Measurements from ENCODE around the gene PITPNC1. TPM values are rescaled to one million over a fixed set of nuclear protein-coding genes. Genes with fewer than 3 reads are reported as not detected.
A peak's percentile ranks its signal among the peaks of the same experiment; 100 is the strongest.

The PITPNC1 gene
- total RNA-seq, 2 experiments from 2014 or later, result 44.9 to 67.6 TPM

DNA sequence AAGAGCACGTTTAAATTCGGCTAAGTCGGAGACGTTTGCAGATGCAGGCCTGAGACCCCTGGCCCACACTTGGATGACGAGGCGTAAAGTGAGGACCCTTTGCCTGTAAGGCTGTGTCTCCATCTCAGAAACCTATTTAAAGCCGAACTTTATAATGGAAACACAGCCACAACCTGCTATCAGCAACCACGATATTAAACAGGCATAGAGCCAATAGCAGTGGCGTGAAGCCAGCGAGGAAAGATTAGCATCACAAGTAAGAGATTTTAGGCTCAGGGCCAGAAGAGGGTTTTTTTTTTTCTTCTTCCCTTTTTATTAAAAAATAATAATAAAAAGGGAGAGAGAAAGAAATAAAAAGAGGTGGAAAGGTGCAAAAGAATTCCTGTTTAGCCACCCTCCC is 229.4 kb downstream of the PITPNC1 start:
- ATAC-seq (no peak), DNase-seq (no peak)
- Mint-ChIP-seq H3K4me1 (peaks cover 4% of the 10 kb centered on the region), H3K9me3 (ENCODE audit: low read depth) (no peaks in the 10 kb centered on the region), H3K4me3 (no peak overlapping the region), H3K27ac (no peak overlapping the region), H3K27me3 (no peaks in the 10 kb centered on the region), H3K36me3 (peaks cover 5% of the 10 kb centered on the region)
- CTCF ChIA-PET, result no interaction called here

DNA sequence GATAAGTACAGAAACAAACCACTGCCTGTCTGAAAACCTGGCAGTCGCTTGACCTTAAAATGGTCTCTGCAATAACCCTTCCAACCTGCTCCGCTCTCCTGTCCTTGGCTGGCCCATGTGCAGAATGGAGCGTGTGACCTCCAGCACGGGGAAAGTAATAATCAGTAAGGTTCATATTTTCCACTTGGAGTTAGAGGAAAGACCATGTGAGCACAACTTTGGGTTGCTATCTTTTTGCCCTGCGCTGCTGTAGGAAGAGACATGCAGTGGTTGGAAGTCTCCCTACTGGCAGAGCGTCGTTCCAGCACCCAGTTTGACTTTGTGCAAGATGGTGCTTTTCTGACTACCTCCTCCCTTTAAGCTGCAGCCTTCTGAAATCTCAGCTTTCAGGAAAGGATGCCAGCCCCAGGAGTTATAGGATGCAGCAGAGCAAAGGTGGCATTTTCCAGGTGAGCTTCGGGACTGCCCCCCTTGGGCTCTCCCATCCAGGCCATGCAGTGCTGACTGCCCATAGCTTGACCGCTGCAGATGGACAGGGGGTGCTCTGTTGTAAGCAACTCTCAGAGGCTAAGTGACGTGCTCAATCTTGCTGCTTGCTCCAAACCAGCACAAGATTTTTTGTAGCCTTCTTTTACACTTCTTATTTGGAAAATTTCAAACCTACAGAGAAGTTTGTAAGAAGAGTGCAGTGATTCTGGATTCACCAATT is 230.0 kb downstream of the PITPNC1 start:
- no peak for DNase-seq
- CTCF ChIA-PET, result no interaction called here
- Mint-ChIP-seq H3K9me3 (ENCODE audit: low read depth) (no peaks in the 10 kb centered on the region), H3K4me1 (peaks cover 5% of the 10 kb centered on the region), H3K27ac (no peak overlapping the region), H3K36me3 (peaks cover 5% of the 10 kb centered on the region), H3K27me3 (no peaks in the 10 kb centered on the region), H3K4me3 (no peak overlapping the region)
- no peak for ATAC-seq

DNA sequence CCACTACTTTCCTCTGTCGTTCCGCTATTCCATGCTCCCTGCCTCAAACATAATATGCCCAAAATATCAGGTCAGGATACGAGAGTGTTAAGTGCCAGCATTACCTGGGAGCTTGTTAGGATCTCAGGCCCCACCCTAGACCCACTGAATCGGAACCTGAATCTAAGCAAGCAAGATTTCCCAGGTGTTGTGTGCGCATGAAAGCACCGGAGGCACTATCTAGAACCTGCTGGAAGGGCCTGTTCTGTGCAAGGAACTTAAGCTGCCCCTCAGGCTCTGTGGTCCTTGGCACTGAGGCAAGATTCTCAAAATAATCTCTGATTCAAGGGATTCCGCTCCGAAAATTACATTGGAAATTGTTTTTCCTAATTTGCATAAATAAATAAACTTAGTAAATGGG is 233.0 kb downstream of the PITPNC1 start:
- H3K4me3 Mint-ChIP-seq, result no peak overlapping the region
- H3K27ac Mint-ChIP-seq, result no peak overlapping the region
- ATAC-seq, result no peak
- CTCF ChIA-PET, result no interaction called here
- DNase-seq, result no peak
- no peaks in the 10 kb centered on the region for H3K27me3 Mint-ChIP-seq
- peaks cover 3% of the 10 kb centered on the region for H3K4me1 Mint-ChIP-seq
- H3K36me3 Mint-ChIP-seq, result peaks cover 6% of the 10 kb centered on the region
- H3K9me3 Mint-ChIP-seq (ENCODE audit: low read depth), result no peaks in the 10 kb centered on the region

DNA sequence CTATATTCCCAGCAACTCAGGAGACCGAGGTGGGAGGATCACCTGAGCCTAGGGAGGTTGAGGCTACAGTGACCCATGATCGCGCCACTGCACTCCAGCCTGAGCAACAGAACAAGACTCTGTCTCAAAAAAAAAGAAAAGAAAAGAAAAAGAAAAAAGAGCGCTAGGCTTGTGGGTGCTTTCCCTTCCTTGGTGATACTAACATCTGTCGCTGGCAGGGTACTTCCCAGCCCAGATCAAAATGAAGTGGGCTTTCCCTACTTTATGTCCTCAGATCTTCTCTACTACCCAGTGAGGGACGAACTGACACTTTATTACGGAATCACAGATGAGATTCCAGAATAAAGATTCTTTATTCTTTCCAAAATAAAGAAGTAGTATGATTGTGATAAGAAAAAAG is 236.9 kb downstream of the PITPNC1 start:
- no peak overlapping the region for H3K27ac Mint-ChIP-seq
- H3K4me1 Mint-ChIP-seq, result peaks cover 3% of the 10 kb centered on the region
- CTCF ChIA-PET, result no interaction called here
- ATAC-seq (no peak), DNase-seq (no peak)
- peaks cover 5% of the 10 kb centered on the region for H3K36me3 Mint-ChIP-seq
- H3K27me3 Mint-ChIP-seq, result no peaks in the 10 kb centered on the region
- no peaks in the 10 kb centered on the region for H3K9me3 Mint-ChIP-seq (ENCODE audit: low read depth)
- no peak overlapping the region for H3K4me3 Mint-ChIP-seq

DNA sequence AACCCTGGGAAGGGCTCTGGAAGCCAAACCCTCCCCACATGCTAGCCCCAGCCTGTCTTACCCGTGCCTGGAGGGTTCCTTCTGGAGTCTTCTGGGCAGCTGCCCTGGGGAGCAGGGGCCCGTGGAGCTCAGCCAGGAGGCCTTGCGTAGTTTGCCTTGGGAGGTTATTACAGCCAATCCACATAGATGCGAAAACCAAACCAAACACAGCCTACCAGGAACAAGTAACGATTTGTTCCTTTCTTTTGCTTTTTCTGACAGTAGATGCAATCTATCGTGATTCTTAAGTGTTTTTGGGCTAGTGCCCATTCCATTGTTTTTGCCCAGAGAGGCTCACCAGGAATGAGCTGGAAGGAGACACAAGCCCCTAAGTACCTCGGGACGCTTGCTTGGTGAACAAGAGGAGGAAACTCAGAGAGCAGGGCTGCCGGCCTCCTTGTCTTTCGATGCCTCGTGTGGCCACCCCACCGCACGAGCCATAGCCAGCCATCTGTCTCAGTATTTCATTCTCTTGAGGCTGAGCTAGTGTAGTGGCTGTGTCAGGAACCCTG is 238.0 kb downstream of the PITPNC1 start:
- ATAC-seq, result no peak
- Mint-ChIP-seq H3K9me3 (ENCODE audit: low read depth) (no peaks in the 10 kb centered on the region), H3K4me1 (peaks cover 3% of the 10 kb centered on the region), H3K4me3 (no peak overlapping the region), H3K36me3 (peaks cover 2% of the 10 kb centered on the region), H3K27me3 (no peaks in the 10 kb centered on the region), H3K27ac (no peak overlapping the region)
- DNase-seq, result no peak
- CTCF ChIA-PET, result no interaction called here

DNA sequence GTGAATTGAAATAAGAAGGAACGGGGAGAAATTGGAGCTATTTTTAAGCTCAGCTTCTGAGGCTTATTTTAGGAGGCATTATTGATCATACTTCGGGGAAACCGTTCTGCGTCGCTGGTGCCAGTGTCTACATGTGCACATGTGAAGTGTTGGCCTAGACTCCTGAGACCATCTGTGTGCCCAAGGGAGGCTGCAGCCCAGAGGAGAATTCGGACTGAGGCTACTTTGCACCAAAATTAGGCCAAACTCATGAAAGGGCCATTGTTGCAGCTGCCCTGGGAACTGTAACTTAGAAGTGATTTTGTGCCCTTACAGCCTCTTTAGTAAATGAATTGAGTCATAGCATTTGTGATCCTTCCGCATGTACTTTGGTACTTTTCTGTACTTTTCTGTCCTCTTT is 238.7 kb downstream of the PITPNC1 start:
- H3K4me3 Mint-ChIP-seq, result no peak overlapping the region
- H3K27me3 Mint-ChIP-seq, result no peaks in the 10 kb centered on the region
- peaks cover 3% of the 10 kb centered on the region for H3K4me1 Mint-ChIP-seq
- H3K27ac Mint-ChIP-seq, result no peak overlapping the region
- ATAC-seq (no peak), DNase-seq (no peak)
- CTCF ChIA-PET, result no interaction called here
- peaks cover 1% of the 10 kb centered on the region for H3K36me3 Mint-ChIP-seq
- no peaks in the 10 kb centered on the region for H3K9me3 Mint-ChIP-seq (ENCODE audit: low read depth)

DNA sequence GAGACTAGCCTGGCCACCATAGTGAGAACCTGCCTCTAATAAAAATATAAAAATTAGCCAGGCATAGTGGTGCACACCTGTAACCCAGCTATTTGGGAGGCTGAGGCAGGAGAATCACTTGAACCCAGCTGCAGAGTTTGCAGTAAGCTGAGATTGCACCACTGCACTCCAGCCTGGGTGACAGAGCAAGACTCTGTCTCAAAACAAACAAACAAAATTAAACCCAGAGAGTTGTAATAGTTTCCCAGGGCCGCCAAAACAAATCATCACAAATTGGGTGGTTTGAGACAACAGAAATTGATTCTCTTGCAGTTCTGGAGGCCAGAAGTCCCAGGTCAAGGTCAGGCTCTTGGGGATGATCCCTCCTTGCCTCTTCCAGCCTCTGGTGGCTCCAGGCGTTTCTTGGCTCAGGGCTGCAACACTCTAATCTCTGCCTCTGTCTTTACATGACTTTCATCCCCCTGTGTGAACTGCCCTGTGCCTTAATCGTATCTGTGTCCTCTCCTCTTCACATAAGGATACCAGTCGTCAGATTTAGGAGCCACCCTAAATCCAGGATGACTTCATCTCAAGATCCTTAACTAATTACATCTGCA is 240.3 kb downstream of the PITPNC1 start:
- H3K27ac Mint-ChIP-seq, result no peak overlapping the region
- no peaks in the 10 kb centered on the region for H3K27me3 Mint-ChIP-seq
- no peaks in the 10 kb centered on the region for H3K9me3 Mint-ChIP-seq (ENCODE audit: low read depth)
- peaks cover 1% of the 10 kb centered on the region for H3K36me3 Mint-ChIP-seq
- no peak for DNase-seq
- CTCF ChIA-PET, result no interaction called here
- H3K4me1 Mint-ChIP-seq, result no peaks in the 10 kb centered on the region
- ATAC-seq, result no peak
- no peak overlapping the region for H3K4me3 Mint-ChIP-seq

DNA sequence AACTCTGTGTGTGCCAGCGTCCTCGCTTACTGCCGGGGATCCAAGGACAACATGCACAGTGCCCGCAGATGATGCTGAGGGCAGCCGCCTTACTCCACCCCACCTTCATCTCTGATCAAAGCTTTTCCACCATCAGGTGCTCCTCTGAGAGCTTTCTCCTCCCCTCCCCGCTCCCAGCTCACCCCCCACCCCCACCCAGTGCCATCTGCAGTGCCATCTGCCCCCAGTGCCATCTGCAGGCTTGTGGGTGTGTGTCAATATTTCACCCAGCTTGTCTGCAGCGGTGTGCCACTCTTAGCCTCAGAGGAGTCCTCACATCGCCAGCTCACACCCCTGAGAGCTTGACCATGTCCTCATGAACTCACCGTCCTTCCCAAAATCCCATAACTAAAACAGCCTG is 242.5 kb downstream of the PITPNC1 start:
- no peaks in the 10 kb centered on the region for H3K27me3 Mint-ChIP-seq
- DNase-seq, result no peak
- CTCF ChIA-PET, result interaction anchor here (0.9 kb wide), 1 partner anchor 245 kb away, joined by 3 read pairs; no protein-coding TSS in a partner anchor

DNA sequence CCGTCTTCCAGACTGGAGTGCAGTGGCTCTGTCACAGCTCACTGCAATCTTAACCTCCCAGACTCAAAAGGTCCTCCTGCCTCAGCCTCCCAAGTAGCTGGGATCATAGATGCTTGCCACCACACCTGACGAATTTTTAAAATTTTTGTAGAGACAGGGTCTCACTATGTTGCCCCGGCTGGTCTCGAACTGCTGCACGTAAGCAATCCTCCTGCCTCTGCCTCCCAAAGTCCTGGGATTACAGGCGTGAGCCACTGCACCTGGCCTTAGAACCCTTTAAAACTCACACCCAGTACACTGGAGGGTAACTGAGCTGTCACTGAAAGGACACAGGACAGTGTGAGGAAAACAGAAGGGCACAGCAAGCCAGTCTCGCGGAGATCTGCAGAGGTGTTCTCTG is 243.0 kb downstream of the PITPNC1 start:
- CTCF ChIA-PET, result interaction anchor here (0.9 kb wide), 1 partner anchor 246 kb away, joined by 3 read pairs; no protein-coding TSS in a partner anchor
- DNase-seq, result no peak
- no peak for ATAC-seq
- no peaks in the 10 kb centered on the region for H3K27me3 Mint-ChIP-seq
- H3K27ac Mint-ChIP-seq, result peak overlapping the region; percentile 25
- H3K4me3 Mint-ChIP-seq, result no peak overlapping the region
- H3K9me3 Mint-ChIP-seq (ENCODE audit: low read depth), result no peaks in the 10 kb centered on the region
- H3K36me3 Mint-ChIP-seq, result peaks cover under 1% of the 10 kb centered on the region
- no peaks in the 10 kb centered on the region for H3K4me1 Mint-ChIP-seq

More for the DNA sequence above, 242.5 kb downstream of the PITPNC1 start:
- no peak for ATAC-seq
- H3K4me3 Mint-ChIP-seq, result no peak overlapping the region
- H3K9me3 Mint-ChIP-seq (ENCODE audit: low read depth), result no peaks in the 10 kb centered on the region
- H3K36me3 Mint-ChIP-seq, result peaks cover 1% of the 10 kb centered on the region
- H3K27ac Mint-ChIP-seq, result no peak overlapping the region
- H3K4me1 Mint-ChIP-seq, result no peaks in the 10 kb centered on the region

DNA sequence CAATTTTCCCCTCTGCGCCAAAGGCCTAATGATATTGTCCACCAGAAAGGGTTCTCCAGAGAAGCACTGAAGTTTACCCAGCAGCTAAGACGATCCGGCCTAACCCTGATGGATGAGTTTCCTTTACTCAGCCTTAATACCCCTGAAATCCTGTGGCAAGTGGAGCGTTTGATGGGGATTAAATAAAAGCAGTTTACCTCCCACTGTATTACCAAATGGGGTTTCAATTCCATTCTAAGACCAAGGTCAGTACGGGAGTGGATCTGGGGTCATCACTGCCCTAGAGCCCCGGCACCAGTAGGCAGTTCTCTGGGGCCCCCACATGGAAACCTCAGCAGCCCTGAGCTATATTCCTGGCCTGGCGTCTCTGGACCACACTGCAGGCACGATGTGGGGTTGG is 243.6 kb downstream of the PITPNC1 start:
- Mint-ChIP-seq H3K27me3 (no peaks in the 10 kb centered on the region), H3K9me3 (ENCODE audit: low read depth) (no peaks in the 10 kb centered on the region), H3K27ac (no peak overlapping the region), H3K4me3 (no peak overlapping the region), H3K4me1 (no peaks in the 10 kb centered on the region), H3K36me3 (no peaks in the 10 kb centered on the region)
- CTCF ChIA-PET, result no interaction called here
- ATAC-seq (no peak), DNase-seq (no peak)

DNA sequence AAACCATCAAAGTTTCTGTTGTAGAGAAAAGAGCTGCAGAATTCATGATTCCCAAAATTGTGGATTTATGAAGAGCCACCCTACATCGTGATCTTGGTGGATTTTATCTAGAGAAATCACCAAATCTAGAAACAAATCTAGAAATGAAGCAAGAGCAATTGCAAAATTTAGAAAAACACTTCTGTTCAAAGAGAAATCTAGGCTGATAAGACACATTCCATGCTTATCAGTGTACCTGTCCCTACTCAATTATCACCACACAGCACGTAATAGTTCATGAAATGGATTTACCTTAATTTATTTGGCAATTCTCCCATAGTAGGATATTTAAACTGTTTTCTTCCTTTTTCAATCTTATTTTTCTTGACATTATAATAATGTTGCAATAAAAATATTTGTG is 246.7 kb downstream of the PITPNC1 start:
- ATAC-seq, result no peak
- DNase-seq, result no peak
- H3K4me1 Mint-ChIP-seq, result no peaks in the 10 kb centered on the region
- no peaks in the 10 kb centered on the region for H3K9me3 Mint-ChIP-seq (ENCODE audit: low read depth)
- CTCF ChIA-PET, result interaction anchor here (0.7 kb wide), 1 partner anchor 16 kb away, joined by 3 read pairs; no protein-coding TSS in a partner anchor
- no peak overlapping the region for H3K4me3 Mint-ChIP-seq
- no peaks in the 10 kb centered on the region for H3K27me3 Mint-ChIP-seq
- no peak overlapping the region for H3K27ac Mint-ChIP-seq
- H3K36me3 Mint-ChIP-seq, result peaks cover 1% of the 10 kb centered on the region

DNA sequence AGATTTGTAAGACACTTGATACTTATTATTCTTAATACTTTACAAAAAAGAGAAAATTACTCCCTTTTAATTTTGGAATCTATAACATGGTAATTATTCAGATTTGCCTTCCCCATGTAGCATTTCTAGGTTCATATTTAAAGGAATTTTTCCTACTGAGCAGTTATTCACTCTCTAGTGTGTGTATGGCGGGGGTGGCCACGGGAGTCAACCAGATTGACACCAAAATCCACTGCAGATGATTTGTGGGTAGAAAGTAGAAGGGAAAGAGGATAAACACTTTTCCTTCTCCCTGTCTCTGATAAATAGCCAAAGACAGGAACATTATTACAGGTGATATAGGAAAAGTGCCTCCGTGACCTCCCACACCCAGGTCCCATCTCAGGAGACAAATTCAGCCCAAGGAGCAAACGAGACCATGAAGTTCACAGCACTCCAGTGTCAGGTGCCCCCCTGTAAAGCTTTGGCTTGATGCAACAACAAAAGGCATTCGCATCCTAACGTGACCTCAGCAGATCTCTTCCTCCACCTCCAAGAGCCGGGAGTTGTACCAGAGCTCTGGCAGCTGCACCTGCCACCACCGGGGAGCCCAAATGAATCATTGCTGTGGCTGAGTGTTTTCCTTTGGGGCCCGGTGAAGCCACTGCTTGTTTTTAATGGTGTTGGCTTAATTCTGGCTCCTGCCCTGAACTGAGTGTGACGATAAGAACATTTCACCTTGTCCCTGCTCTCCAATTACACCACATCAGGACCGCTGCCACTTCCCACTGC is 248.0 kb downstream of the PITPNC1 start:
- Mint-ChIP-seq H3K4me1 (no peaks in the 10 kb centered on the region), H3K27me3 (no peaks in the 10 kb centered on the region), H3K4me3 (no peak overlapping the region), H3K9me3 (ENCODE audit: low read depth) (no peaks in the 10 kb centered on the region), H3K36me3 (peaks cover 1% of the 10 kb centered on the region), H3K27ac (no peak overlapping the region)
- ATAC-seq (no peak), DNase-seq (no peak)
- CTCF ChIA-PET, result no interaction called here

DNA sequence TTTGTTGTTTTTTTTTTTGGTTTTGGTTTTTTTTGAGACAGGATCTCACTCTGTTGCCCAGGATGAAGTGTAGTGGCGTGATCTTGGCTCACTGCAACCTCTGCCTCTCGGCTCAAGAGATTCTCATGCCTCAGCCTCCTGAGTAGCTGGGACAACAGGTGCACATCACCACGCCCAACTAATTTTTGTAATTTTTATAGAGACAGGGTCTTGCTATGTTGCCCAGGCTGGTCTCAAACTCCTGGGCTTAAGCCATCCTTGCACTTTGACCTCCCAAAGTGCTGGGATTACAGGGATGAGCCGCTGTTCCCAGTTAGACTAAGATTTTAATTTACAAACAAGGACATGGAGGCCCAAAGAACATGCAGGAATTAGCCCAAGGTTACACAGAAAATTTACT is 248.9 kb downstream of the PITPNC1 start:
- DNase-seq (no peak), ATAC-seq (no peak)
- Mint-ChIP-seq H3K4me1 (no peaks in the 10 kb centered on the region), H3K9me3 (ENCODE audit: low read depth) (no peaks in the 10 kb centered on the region), H3K4me3 (no peak overlapping the region), H3K27ac (no peak overlapping the region), H3K36me3 (peaks cover 1% of the 10 kb centered on the region), H3K27me3 (no peaks in the 10 kb centered on the region)
- CTCF ChIA-PET, result no interaction called here
